ENCODE results near the gene POGZ.

The POGZ gene

DNA sequence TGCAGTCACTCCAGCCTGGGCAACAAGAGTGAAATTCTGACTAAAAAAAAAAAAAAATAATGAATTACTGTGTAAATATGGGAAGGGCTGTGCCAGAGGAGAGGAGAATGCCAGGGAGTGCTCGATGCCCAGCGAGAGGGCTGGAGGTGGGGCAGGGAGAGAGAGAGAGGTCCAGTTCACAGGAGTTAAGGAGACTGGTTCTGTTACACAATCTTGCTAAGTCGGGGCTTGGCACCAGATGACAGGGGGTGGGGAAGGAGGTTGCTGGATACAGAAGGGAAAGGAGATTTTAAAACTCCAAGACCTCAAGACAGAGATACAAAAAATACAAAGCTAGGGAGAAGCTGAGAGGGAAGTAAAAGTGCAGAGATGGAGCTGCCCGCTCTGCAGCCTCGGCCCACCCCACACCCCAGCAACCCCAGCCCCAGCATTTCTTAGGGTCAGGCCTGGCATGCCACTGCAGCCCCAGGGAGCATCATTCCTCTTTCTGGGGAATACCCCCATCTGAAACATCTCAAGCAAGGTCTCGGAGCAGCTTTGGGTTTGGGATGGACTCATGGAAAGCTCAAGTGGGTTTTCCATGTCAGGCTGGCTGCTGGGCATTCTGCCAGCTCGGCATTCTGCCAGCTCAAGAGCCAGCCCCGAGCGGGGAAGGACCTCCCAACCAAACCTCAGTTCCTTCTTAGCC lies 87.8 kb downstream of the POGZ start:
- Histone ChIP-seq H3K36me3 (ENCODE audit: low read length) (no peaks in the 10 kb centered on the region), H4K20me1 (ENCODE audit: low read depth, low read length) (no peaks in the 10 kb centered on the region), H3K79me2 (ENCODE audit: insufficient read depth, low read length) (no peaks in the 10 kb centered on the region), H2AFZ (ENCODE audit: low read depth, low read length, severe bottlenecking) (no peak overlapping the region), H3K27ac (ENCODE audit: low read depth, low read length) (no peak overlapping the region), H3K9me2 (replicated peaks; ENCODE audit: insufficient read depth, low read length) (no peaks in the 10 kb centered on the region), H3K9me3 (ENCODE audit: insufficient read depth, low read length) (no peaks in the 10 kb centered on the region), H3K4me3 (ENCODE audit: insufficient read depth, low read length, poor library complexity, severe bottlenecking) (no peak overlapping the region), H3K9ac (ENCODE audit: low read length) (no peak overlapping the region), H3F3A (ENCODE audit: insufficient read depth) (no peaks in the 10 kb centered on the region), H3K4me2 (ENCODE audit: low read depth, low read length, poor library complexity, severe bottlenecking) (no peak overlapping the region), H3K27me3 (ENCODE audit: low read length) (no peaks in the 10 kb centered on the region)
- TF ChIP-seq, protein P1, sequence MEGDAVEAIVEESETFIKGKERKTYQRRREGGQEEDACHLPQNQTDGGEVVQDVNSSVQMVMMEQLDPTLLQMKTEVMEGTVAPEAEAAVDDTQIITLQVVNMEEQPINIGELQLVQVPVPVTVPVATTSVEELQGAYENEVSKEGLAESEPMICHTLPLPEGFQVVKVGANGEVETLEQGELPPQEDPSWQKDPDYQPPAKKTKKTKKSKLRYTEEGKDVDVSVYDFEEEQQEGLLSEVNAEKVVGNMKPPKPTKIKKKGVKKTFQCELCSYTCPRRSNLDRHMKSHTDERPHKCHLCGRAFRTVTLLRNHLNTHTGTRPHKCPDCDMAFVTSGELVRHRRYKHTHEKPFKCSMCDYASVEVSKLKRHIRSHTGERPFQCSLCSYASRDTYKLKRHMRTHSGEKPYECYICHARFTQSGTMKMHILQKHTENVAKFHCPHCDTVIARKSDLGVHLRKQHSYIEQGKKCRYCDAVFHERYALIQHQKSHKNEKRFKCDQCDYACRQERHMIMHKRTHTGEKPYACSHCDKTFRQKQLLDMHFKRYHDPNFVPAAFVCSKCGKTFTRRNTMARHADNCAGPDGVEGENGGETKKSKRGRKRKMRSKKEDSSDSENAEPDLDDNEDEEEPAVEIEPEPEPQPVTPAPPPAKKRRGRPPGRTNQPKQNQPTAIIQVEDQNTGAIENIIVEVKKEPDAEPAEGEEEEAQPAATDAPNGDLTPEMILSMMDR (IDR thresholded peaks at IDR 0.05; ENCODE audit: insufficient read depth, low read length, poor library complexity, severe bottlenecking), result no peak
- TF ChIP-seq EZH2phosphoT487 (conservative IDR thresholded peaks at IDR 0.05; ENCODE audit: low read length), result no peak

DNA sequence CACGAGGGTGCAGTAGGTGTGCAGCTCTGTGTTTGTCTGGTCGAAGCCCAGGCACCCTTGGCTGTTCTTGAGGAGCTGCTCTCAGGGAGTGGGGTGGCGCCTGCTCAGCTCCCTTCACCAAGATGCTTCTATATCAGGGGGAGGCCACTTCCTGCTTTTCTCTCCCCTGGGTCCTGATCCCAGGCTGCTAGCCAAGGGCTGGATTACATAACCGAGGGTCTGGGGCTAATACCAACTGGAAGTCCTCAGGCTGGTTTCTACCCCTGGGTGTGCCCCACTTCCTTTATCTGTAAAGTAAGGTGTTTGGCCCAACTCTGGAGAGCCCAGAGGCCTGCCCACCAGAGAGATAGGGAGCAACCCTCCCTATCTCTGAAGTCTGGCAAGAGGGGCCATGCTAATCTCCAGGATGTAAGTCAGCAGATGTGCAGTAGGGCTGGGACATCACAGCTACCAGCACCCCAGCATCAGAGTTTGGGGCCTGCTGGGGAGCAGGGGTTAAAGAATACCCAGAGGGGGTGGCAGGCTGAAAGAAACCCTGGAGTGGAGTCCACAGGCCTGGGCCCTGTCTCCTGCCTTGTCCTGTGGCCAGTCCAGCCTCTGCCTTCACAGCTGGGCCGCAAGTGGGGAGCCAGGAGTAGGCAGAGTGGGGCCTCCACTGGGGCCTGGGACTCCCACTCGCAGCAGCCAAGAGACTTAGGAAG lies 88.9 kb downstream of the POGZ start:
- no peaks in the 10 kb centered on the region for H4K20me1 ChIP-seq (ENCODE audit: low read depth, low read length)
- H3K36me3 ChIP-seq (ENCODE audit: low read length), result no peaks in the 10 kb centered on the region
- no peak overlapping the region for H3K9ac ChIP-seq (ENCODE audit: low read length)
- H3K4me3 ChIP-seq (ENCODE audit: insufficient read depth, low read length, poor library complexity, severe bottlenecking), result no peak overlapping the region
- H3K27ac ChIP-seq (ENCODE audit: low read depth, low read length), result no peak overlapping the region
- H3K4me2 ChIP-seq (ENCODE audit: low read depth, low read length, poor library complexity, severe bottlenecking), result no peak overlapping the region
- no peak for TF ChIP-seq EZH2phosphoT487 (conservative IDR thresholded peaks at IDR 0.05; ENCODE audit: low read length)
- TF ChIP-seq, protein P1 (IDR thresholded peaks at IDR 0.05; ENCODE audit: insufficient read depth, low read length, poor library complexity, severe bottlenecking), result no peak
- no peaks in the 10 kb centered on the region for H3K9me3 ChIP-seq (ENCODE audit: insufficient read depth, low read length)
- H3K27me3 ChIP-seq (ENCODE audit: low read length), result no peaks in the 10 kb centered on the region
- no peaks in the 10 kb centered on the region for H3K79me2 ChIP-seq (ENCODE audit: insufficient read depth, low read length)
- H3K9me2 ChIP-seq (replicated peaks; ENCODE audit: insufficient read depth, low read length), result no peaks in the 10 kb centered on the region
- no peak overlapping the region for H2AFZ ChIP-seq (ENCODE audit: low read depth, low read length, severe bottlenecking)
- no peaks in the 10 kb centered on the region for H3F3A ChIP-seq (ENCODE audit: insufficient read depth)

DNA sequence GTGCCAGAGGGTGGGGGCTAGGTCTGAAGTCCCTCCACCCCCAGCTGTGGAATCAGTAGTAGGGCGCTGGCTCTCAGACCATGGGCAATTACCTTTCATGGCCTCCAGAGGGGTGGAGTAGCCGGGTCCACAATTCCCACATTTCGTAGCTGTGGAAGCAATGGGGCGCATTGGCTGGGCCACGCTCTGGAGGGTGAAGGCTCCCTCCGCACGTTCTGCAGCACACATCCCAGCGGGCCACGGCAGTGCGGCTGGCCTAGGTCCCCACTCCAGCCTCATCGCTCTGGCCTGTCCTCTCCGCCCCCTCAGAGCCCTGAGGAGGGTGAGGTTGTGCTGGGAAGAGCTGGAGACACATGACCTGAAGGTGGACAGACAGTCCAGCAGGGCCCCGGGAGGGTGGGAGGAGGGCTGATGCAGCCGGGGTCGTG lies 89.7 kb downstream of the POGZ start:
- H3K9me2 ChIP-seq (replicated peaks; ENCODE audit: insufficient read depth, low read length), result no peaks in the 10 kb centered on the region
- H3K27ac ChIP-seq (ENCODE audit: low read depth, low read length), result no peak overlapping the region
- H3K27me3 ChIP-seq (ENCODE audit: low read length), result no peaks in the 10 kb centered on the region
- TF ChIP-seq, protein P1 (IDR thresholded peaks at IDR 0.05; ENCODE audit: insufficient read depth, low read length, poor library complexity, severe bottlenecking), result no peak
- no peak for TF ChIP-seq EZH2phosphoT487 (conservative IDR thresholded peaks at IDR 0.05; ENCODE audit: low read length)
- H2AFZ ChIP-seq (ENCODE audit: low read depth, low read length, severe bottlenecking), result no peak overlapping the region
- no peak overlapping the region for H3K4me3 ChIP-seq (ENCODE audit: insufficient read depth, low read length, poor library complexity, severe bottlenecking)
- no peak overlapping the region for H3K9ac ChIP-seq (ENCODE audit: low read length)
- H3K36me3 ChIP-seq (ENCODE audit: low read length), result no peaks in the 10 kb centered on the region
- H3K9me3 ChIP-seq (ENCODE audit: insufficient read depth, low read length), result no peaks in the 10 kb centered on the region
- no peak overlapping the region for H3K4me2 ChIP-seq (ENCODE audit: low read depth, low read length, poor library complexity, severe bottlenecking)
- no peaks in the 10 kb centered on the region for H3K79me2 ChIP-seq (ENCODE audit: insufficient read depth, low read length)
- H3F3A ChIP-seq (ENCODE audit: insufficient read depth), result no peaks in the 10 kb centered on the region
- H4K20me1 ChIP-seq (ENCODE audit: low read depth, low read length), result no peaks in the 10 kb centered on the region
